AG08395 (cell line): ENCODE results near the gene GUF1.
A peak's percentile ranks its signal among the peaks of the same experiment; 100 is the strongest.

Experiments
- DNase-seq: peaks from one replicate; pipeline ENCODE4 v3.0.0; 2012; ENCODE audit warnings: mixed read lengths, low spot score

GUF1 gene

GRCh38 chr4:44678094-44679041 is at the start of gene GUF1:
GUF1 (plus strand) TSS chr4:44678420; CDS start chr4:44678623, 203 bp downstream.
- peak; percentile 91 for DNase-seq

GRCh38 chr4:44629280-44629866 is 48.8 kb upstream of the GUF1 start:
- peak; percentile 50 for DNase-seq

GRCh38 chr4:44632089-44632488 is 46.1 kb upstream of the GUF1 start:
- no peak for DNase-seq

GRCh38 chr4:44632733-44633132 is 45.5 kb upstream of the GUF1 start:
- no peak for DNase-seq

- no peak for DNase-seq
These were observed 40.1 kb upstream of the GUF1 start for GRCh38 chr4:44638091-44638490.

GRCh38 chr4:44646151-44646550 is 32.1 kb upstream of the GUF1 start:
- DNase-seq: no peak

GRCh38 chr4:44651425-44651824 is 26.8 kb upstream of the GUF1 start, which contains the start of gene YIPF7:
YIPF7 (minus strand) TSS chr4:44651625; CDS start chr4:44650100, 1,525 bp downstream.
- no peak for DNase-seq

- no peak for DNase-seq
These were observed 26.2 kb upstream of the GUF1 start for GRCh38 chr4:44652002-44652401.

- no peak for DNase-seq
These were observed 17.8 kb upstream of the GUF1 start for GRCh38 chr4:44660396-44660795.

GRCh38 chr4:44661940-44662622 is 16.1 kb upstream of the GUF1 start:
- DNase-seq: no peak

- DNase-seq: no peak
These were observed 15.6 kb upstream of the GUF1 start for GRCh38 chr4:44662623-44663005.

- no peak for DNase-seq
These were observed 14.5 kb upstream of the GUF1 start for GRCh38 chr4:44663539-44664263.

- no peak for DNase-seq
These were observed 9.7 kb upstream of the GUF1 start for GRCh38 chr4:44668526-44668925.

- no peak for DNase-seq
These were observed 7.6 kb upstream of the GUF1 start for GRCh38 chr4:44670506-44671199.

- no peak for DNase-seq
These were observed 6.6 kb upstream of the GUF1 start for GRCh38 chr4:44671636-44672035.

- DNase-seq: no peak
These were observed 3.7 kb upstream of the GUF1 start for GRCh38 chr4:44674471-44674870.

- DNase-seq: no peak
These were observed 2.9 kb upstream of the GUF1 start for GRCh38 chr4:44675366-44675765.

- no peak for DNase-seq
These were observed 840 bp downstream of the GUF1 start for GRCh38 chr4:44679060-44679459.

- DNase-seq: no peak
These were observed 6.4 kb downstream of the GUF1 start for GRCh38 chr4:44684648-44685047.

GRCh38 chr4:44700427-44700826 is 22.2 kb downstream of the GUF1 start:
- DNase-seq: no peak

- no peak for DNase-seq
These were observed 22.8 kb downstream of the GUF1 start for GRCh38 chr4:44701037-44701436.
